Measurements from ENCODE around the gene IGFBP2. TPM values are rescaled to one million over a fixed set of nuclear protein-coding genes. Genes with fewer than 3 reads are reported as not detected.
A peak's percentile ranks its signal among the peaks of the same experiment; 100 is the strongest.

IGFBP2 gene
- total RNA-seq, 6 experiments from 2014 or later = 0.28 to 0.40 TPM; not detected in 4

GRCh38 chr2:216696321-216696720 lies 63.1 kb downstream of the IGFBP2 start:
- H3K9me3 Mint-ChIP-seq = no peaks in the 10 kb centered on the region
- H3K4me3 Mint-ChIP-seq = no peak overlapping the region
- no peak for TF ChIP-seq CTCF (IDR thresholded peaks at IDR 0.05)
- no peaks in the 10 kb centered on the region for H3K36me3 Mint-ChIP-seq (ENCODE audit: low read depth)
- H3K4me1 Mint-ChIP-seq (ENCODE audit: low read depth) = peaks cover 53% of the 10 kb centered on the region
- no peak overlapping the region for H3K27ac Mint-ChIP-seq
- DNase-seq = no peak
- peaks cover 21% of the 10 kb centered on the region for H3K27me3 Mint-ChIP-seq (ENCODE audit: insufficient read depth)

GRCh38 chr2:216696751-216697560 lies 63.7 kb downstream of the IGFBP2 start:
- Mint-ChIP-seq H3K27me3 (ENCODE audit: insufficient read depth) (peaks cover 21% of the 10 kb centered on the region), H3K9me3 (no peaks in the 10 kb centered on the region), H3K27ac (no peak overlapping the region), H3K4me3 (peak overlapping the region; percentile 66), H3K36me3 (ENCODE audit: low read depth) (no peaks in the 10 kb centered on the region), H3K4me1 (ENCODE audit: low read depth) (peaks cover 46% of the 10 kb centered on the region)
- peak; percentile 79 for TF ChIP-seq CTCF (IDR thresholded peaks at IDR 0.05)
- peak; percentile 24 for DNase-seq

GRCh38 chr2:216698293-216698692 lies 65.1 kb downstream of the IGFBP2 start:
- no peak overlapping the region for H3K4me3 Mint-ChIP-seq
- DNase-seq = no peak
- no peak overlapping the region for H3K27ac Mint-ChIP-seq
- H3K36me3 Mint-ChIP-seq (ENCODE audit: low read depth) = no peaks in the 10 kb centered on the region
- H3K27me3 Mint-ChIP-seq (ENCODE audit: insufficient read depth) = peaks cover 13% of the 10 kb centered on the region; the same call in 1 of the 2 replicates
- peaks cover 34% of the 10 kb centered on the region for H3K4me1 Mint-ChIP-seq (ENCODE audit: low read depth)
- TF ChIP-seq CTCF (IDR thresholded peaks at IDR 0.05) = no peak
- H3K9me3 Mint-ChIP-seq = no peaks in the 10 kb centered on the region

DNA sequence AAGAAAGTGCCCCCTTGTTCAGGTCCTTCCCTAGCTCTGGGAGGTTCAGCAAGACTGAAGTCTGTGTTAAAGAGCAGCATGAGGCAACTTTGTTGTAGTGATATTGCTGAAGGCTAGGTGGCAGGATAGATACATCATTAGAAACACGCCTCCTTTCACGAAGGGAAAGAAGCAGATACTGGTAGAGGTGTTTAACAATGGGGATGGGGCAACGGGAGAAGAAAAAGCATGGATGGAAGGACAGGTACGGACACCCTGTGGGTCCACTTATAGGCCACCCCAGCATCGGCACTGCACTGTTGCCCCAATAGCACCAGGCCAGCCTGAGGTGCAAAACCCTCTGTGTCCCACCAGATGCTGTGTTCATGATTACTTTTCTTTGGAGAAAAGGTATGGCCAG lies 65.7 kb downstream of the IGFBP2 start:
- DNase-seq = peak; percentile 67
- H3K27ac Mint-ChIP-seq = no peak overlapping the region
- H3K9me3 Mint-ChIP-seq = no peaks in the 10 kb centered on the region
- no peak overlapping the region for H3K4me3 Mint-ChIP-seq
- peak; percentile 80 for TF ChIP-seq CTCF (IDR thresholded peaks at IDR 0.05)
- peaks cover 28% of the 10 kb centered on the region for H3K4me1 Mint-ChIP-seq (ENCODE audit: low read depth)
- no peaks in the 10 kb centered on the region for H3K36me3 Mint-ChIP-seq (ENCODE audit: low read depth)
- peaks cover 10% of the 10 kb centered on the region; the same call in 1 of the 2 replicates for H3K27me3 Mint-ChIP-seq (ENCODE audit: insufficient read depth)

DNA sequence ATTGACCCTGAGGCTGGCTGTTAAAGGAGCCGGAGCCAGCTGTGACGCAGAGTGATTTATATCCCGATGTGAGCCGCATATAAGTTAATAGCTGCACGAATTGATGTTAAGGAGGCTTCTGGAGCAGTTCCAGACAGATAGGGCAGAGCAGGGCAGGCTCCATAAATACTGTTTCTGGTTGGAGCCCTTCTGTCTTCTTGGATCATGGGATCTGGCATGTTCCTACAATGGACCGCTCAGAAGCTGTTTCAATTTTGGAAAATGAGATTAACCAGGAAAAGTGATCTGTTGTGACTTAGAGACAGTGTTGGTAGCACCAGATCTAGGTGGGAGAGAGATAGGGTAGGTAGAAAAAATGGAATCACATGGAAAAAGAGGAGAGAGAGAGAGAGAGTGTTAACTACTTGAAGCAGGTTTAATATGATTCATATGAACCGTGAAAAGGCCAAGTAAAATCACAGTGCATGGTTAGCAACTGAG lies 66.9 kb downstream of the IGFBP2 start:
- no peak overlapping the region for H3K27ac Mint-ChIP-seq
- DNase-seq = no peak
- H3K4me3 Mint-ChIP-seq = no peak overlapping the region
- peaks cover 20% of the 10 kb centered on the region for H3K4me1 Mint-ChIP-seq (ENCODE audit: low read depth)
- peaks cover 8% of the 10 kb centered on the region; the same call in 1 of the 2 replicates for H3K27me3 Mint-ChIP-seq (ENCODE audit: insufficient read depth)
- H3K9me3 Mint-ChIP-seq = no peaks in the 10 kb centered on the region
- H3K36me3 Mint-ChIP-seq (ENCODE audit: low read depth) = no peaks in the 10 kb centered on the region
- no peak for TF ChIP-seq CTCF (IDR thresholded peaks at IDR 0.05)
